NOMO-1 treated with dmso at 0.1 percent for 144 hours (cell line): ENCODE results near the gene AEBP2.
"Not testable (repeated sequence)": the region's sequence is repeated elsewhere in the genome, so short reads cannot be mapped to it uniquely, and the experiment has no call there.

Experiments used
- DNase-seq: peaks from one replicate; lab custom pipeline; 2025; ENCODE audit not compliant: unreplicated experiment; lab: John Stamatoyannopoulos, UW

Gene AEBP2

DNA sequence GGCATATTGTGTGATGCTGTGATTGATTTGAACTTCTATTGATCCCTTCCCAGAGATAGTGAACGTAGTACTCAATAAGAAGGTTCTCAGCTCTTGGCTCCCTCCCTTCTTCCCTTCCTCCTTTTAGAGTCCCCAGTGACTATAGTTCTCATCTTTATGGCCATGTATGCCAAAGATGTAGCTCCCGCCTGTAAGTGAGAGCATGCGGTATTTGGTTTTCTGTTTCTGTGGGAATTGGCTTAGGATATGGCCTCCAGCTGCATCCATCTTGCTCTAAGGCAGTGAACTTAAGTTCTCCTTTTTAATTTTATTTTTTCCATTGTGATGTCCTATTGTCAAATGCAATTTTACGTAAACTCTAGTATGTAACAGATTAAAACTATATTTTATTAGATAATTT lies 109.5 kb downstream of the AEBP2 start:
- no peak for DNase-seq

DNA sequence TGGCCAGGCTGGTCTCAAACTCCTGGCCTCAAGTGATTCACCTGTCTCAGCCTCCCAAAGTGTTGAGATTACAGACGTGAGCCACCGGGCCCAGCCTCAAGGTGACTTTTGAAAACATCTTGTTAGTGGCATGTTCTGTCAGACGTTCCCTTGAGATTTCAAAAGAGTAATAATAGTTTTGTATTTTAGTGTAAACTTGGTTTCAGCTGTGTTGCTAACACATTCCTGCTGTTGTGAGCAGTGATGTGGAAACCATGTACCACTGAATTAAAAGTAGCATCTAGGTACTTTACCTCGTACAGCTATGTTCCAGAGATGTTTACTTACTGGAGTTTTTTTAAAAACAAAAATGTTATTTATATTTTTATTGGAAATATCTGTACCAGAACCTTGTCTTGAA lies 111.3 kb downstream of the AEBP2 start:
- no peak for DNase-seq

DNA sequence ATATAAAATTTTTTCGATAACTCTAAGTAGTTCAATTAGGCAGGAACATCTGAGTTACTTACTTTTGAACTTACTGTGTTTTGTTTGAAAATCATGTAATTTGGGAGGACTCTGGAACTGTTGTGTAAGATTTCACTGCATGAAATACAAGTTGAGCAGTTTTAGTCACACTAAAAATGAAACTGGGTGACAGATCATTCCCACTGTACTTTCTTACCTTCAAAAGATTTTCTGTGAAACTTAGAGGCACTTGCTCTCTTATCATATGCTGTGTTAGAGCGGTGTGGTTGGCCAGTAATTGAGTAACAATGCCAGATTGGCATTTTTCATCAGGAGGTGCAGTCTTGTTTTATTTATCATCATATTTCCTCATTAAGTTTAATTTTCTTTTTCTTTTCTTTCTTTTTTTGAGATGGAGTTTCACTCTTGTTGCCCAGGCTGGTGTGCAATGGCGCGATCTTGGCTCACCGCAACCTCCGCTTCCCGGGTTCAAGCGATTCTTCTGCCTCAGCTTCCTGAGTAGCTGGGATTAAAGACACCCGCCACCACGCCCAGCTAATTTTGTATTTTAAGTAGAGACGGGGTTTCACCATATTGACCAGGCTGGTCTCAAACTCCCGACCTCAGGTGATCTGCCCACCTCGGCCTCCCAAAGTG lies 113.3 kb downstream of the AEBP2 start:
- DNase-seq: not testable (repeated sequence)

DNA sequence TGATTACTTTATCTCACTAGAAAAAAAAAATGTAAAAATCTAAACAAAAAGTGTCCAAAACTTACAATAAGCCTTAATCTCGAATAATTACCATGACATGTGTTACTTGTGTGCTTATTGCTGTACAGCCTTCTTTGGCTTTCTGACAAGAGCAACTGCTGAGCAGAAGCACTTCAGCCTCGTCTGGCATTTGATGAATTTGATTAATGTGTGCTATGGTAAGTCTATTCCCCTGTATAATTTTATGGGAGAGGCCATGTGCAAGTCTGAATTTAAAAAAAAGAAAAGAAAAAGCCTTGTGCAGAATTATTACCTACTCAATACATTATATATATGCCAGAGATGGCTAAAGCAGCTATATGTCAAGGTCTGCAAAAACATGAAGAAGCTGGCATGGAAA lies 113.9 kb downstream of the AEBP2 start:
- no peak for DNase-seq

DNA sequence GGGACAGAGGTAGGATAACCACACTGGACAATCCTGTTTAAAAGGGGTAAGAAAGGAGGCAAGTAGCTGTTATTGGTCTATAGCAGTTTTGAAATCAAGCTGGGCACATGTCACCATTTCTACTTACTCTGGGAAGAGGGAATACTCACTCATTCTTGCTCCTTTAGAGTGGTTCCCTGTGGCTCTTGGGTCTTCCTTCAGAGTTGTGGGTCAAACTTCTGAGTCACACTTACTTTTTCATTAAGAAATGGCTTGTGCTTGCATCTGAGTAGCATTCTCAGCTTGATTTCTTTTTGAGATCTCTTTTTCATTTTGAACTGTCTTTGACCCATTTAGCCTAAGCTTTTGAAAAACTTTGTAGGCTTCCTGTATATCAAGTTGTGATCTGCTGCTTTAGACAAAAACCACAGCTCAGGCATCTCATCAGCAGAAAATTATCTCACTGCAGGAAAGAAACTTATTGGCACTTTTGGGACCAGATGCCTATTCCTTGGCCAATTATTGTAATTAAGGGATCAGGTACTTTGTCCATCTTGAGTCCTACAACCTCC lies 122.2 kb downstream of the AEBP2 start:
- no peak for DNase-seq
